ENCODE data around the gene PTPN6.
A peak's percentile ranks its signal among the peaks of the same experiment; 100 is the strongest.

Gene PTPN6

DNA sequence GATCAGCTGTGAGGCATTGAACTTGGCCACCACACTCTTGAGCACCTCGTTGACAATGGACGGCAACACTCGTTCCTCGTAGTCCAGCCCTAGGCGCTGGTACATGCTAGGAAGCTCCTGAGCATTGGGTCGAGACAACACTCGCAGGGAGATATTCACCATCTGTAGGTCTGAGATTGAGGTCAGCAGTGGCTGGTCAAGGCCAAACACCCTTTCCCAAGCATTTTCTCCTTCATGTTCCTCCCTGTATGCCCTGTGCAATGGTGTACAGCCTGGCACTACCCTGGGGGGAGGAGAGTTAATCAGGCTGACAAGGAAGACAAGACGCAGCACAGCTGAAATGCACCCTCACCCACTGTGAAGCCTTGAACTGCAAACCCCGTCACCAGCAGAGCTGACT, 17.3 kb downstream of the PTPN6 start:
- peaks cover 50 to 68% of the 10 kb centered on the region in 2 donors for H3K4me1 ChIP-seq (ENCODE audit: control insufficient read depth in 1 of 2, insufficient read depth in 2 of 2, low read length in 2 of 2)
- H3K4me3 ChIP-seq (ENCODE audit: low read depth in 1 of 2, low read length in 2 of 2): peak overlapping the region; percentile 93 to 100
- H3K9ac ChIP-seq (ENCODE audit: low read depth in 1 of 2, low read length in 2 of 2): peak overlapping the region; percentile 52 to 94
- H3K27me3 ChIP-seq (ENCODE audit: control insufficient read depth in 1 of 2, insufficient read depth in 2 of 2, low read length in 2 of 2): no peaks in the 10 kb centered on the region
- no peak overlapping the region for H3K27ac ChIP-seq (ENCODE audit: low read depth, low read length)
- H3K36me3 ChIP-seq (ENCODE audit: control insufficient read depth in 1 of 2, insufficient read depth in 2 of 2, low read length in 2 of 2): peaks cover 28 to 45% of the 10 kb centered on the region in 2 donors
- H3K9me3 ChIP-seq (ENCODE audit: control insufficient read depth in 1 of 2, low read length in 2 of 2): no peaks in the 10 kb centered on the region

DNA sequence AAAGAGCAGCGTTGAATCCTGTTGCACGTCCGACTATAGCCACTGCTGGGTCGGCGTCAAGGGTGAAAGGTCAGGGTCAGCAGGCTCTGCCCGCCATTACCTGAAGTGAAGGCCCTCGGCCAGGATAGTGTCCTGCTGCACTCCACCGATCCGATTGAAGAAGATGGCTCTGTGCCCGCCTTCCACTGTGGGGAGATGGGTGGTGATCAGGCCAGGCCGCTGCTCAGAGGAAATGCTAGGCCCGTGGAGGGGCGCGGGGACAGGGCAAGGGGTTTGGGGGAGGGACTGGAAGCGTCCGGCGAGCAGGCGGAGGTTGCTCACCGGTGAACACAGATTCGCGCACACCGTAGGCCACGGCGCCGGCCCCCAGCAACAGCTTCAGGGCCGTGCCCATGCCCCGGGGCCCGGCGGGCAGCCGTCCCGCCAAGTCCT, 19.0 kb downstream of the PTPN6 start:
- peak overlapping the region; percentile 84 for H3K27ac ChIP-seq (ENCODE audit: low read depth, low read length)

GRCh38 chr12:6974180-6974579, 23.0 kb downstream of the PTPN6 start:
- peaks cover 40 to 55% of the 10 kb centered on the region in 2 donors for H3K36me3 ChIP-seq (ENCODE audit: control insufficient read depth in 1 of 2, insufficient read depth in 2 of 2, low read length in 2 of 2)
- no peaks in the 10 kb centered on the region for H3K27me3 ChIP-seq (ENCODE audit: control insufficient read depth in 1 of 2, insufficient read depth in 2 of 2, low read length in 2 of 2)
- peaks cover 14 to 27% of the 10 kb centered on the region in 2 donors for H3K4me1 ChIP-seq (ENCODE audit: control insufficient read depth in 1 of 2, insufficient read depth in 2 of 2, low read length in 2 of 2)
- H3K4me3 ChIP-seq (ENCODE audit: low read depth in 1 of 2, low read length in 2 of 2): no peak overlapping the region
- no peak overlapping the region for H3K9ac ChIP-seq (ENCODE audit: low read depth in 1 of 2, low read length in 2 of 2)
- H3K27ac ChIP-seq (ENCODE audit: low read depth, low read length): no peak overlapping the region
- no peaks in the 10 kb centered on the region for H3K9me3 ChIP-seq (ENCODE audit: control insufficient read depth in 1 of 2, low read length in 2 of 2)

More for the DNA sequence above, 19.0 kb downstream of the PTPN6 start:
- peak overlapping the region; percentile 90 to 94 for H3K9ac ChIP-seq (ENCODE audit: low read depth in 1 of 2, low read length in 2 of 2)
- H3K36me3 ChIP-seq (ENCODE audit: control insufficient read depth in 1 of 2, insufficient read depth in 2 of 2, low read length in 2 of 2): peaks cover 36 to 53% of the 10 kb centered on the region in 2 donors
- H3K4me3 ChIP-seq (ENCODE audit: low read depth in 1 of 2, low read length in 2 of 2): peak overlapping the region; percentile 93 to 100
- no peaks in the 10 kb centered on the region for H3K9me3 ChIP-seq (ENCODE audit: control insufficient read depth in 1 of 2, low read length in 2 of 2)
- peaks cover 43 to 58% of the 10 kb centered on the region in 2 donors for H3K4me1 ChIP-seq (ENCODE audit: control insufficient read depth in 1 of 2, insufficient read depth in 2 of 2, low read length in 2 of 2)
- H3K27me3 ChIP-seq (ENCODE audit: control insufficient read depth in 1 of 2, insufficient read depth in 2 of 2, low read length in 2 of 2): no peaks in the 10 kb centered on the region

DNA sequence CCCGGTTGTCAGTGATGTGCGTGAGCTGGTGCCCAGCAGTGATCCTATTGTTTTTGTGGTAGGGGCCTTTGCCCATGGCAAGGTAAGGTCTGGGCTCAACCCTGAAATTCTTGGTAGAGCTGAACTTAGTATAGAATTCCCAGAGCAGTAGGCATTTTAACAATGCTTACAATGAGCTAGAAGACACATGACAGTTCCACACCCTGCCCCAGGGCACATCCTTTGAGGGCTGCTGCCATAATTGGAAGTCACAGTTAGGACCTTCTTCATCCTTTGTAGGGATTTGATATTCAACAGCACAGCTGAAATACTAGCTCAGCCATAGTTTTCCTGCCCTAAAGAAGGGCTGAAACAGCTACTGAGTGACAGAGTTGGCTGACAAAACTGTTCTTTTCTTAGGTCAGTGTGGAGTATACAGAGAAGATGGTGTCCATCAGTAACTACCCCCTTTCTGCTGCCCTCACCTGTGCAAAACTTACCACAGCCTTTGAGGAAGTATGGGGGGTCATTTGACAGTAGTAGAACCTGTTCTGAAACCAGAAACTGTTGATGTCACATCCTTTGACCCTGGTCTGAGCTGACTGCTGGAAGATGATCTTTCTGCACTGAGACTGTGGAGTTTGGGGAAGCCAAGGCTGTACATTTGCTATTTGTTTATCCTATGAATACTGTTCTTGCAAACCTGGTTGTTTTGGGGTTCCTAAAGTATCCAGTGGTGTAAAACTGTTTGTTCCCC, 24.3 kb downstream of the PTPN6 start:
- Histone ChIP-seq H3K4me3 (ENCODE audit: low read depth in 1 of 2, low read length in 2 of 2) (no peak overlapping the region), H3K9ac (ENCODE audit: low read depth in 1 of 2, low read length in 2 of 2) (no peak overlapping the region), H3K9me3 (ENCODE audit: control insufficient read depth in 1 of 2, low read length in 2 of 2) (no peaks in the 10 kb centered on the region), H3K27ac (ENCODE audit: low read depth, low read length) (no peak overlapping the region), H3K36me3 (ENCODE audit: control insufficient read depth in 1 of 2, insufficient read depth in 2 of 2, low read length in 2 of 2) (peaks cover 40 to 62% of the 10 kb centered on the region in 2 donors), H3K27me3 (ENCODE audit: control insufficient read depth in 1 of 2, insufficient read depth in 2 of 2, low read length in 2 of 2) (no peaks in the 10 kb centered on the region), H3K4me1 (ENCODE audit: control insufficient read depth in 1 of 2, insufficient read depth in 2 of 2, low read length in 2 of 2) (peaks cover 20 to 32% of the 10 kb centered on the region in 2 donors)

DNA sequence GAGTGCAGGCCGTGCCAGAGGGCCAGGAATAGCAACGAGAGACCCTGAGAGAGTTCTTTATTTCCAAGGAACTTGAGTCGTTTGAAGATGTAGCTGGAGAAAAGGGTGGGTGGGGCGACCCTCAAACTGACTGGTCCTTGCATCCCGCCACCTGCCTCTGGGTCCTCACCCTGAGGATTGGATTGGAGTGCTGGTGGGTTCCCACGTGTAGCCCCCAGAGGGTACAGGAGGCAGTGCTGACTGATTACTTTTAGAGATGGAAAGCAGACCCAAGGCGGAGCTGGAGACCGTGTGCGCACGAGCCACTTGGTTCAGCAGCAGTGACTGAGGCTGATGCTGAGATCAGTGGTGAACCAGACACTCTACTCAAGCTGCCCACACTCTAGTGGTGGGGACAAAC, 26.5 kb downstream of the PTPN6 start:
- Histone ChIP-seq H3K27me3 (ENCODE audit: control insufficient read depth in 1 of 2, insufficient read depth in 2 of 2, low read length in 2 of 2) (no peaks in the 10 kb centered on the region), H3K27ac (ENCODE audit: low read depth, low read length) (no peak overlapping the region)

DNA sequence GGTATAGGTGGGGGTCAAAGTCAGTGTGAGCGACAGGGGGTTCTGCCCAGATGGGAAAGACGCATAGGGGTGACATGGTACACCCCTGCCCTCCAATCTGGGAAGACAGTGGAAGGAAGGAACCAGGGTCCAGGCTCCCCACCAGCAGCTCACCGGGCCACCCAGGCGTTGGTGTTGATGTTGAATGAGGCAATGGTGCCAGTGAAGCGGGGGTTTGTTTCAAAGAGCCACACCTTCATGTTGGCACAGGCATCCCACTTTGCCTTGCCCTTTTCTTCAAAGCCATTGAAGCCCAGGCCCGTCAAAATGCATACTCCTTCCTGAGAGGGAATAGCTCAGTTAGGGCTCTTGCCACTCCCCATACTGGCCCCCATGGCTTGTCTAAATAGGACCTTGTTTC, 27.0 kb downstream of the PTPN6 start:
- no peaks in the 10 kb centered on the region for H3K9me3 ChIP-seq (ENCODE audit: control insufficient read depth in 1 of 2, low read length in 2 of 2)
- no peak overlapping the region for H3K9ac ChIP-seq (ENCODE audit: low read depth in 1 of 2, low read length in 2 of 2)
- no peaks in the 10 kb centered on the region for H3K27me3 ChIP-seq (ENCODE audit: control insufficient read depth in 1 of 2, insufficient read depth in 2 of 2, low read length in 2 of 2)
- no peak overlapping the region for H3K27ac ChIP-seq (ENCODE audit: low read depth, low read length)
- H3K4me3 ChIP-seq (ENCODE audit: low read depth in 1 of 2, low read length in 2 of 2): no peak overlapping the region
- H3K36me3 ChIP-seq (ENCODE audit: control insufficient read depth in 1 of 2, insufficient read depth in 2 of 2, low read length in 2 of 2): peaks cover 55 to 84% of the 10 kb centered on the region in 2 donors
- peaks cover 34 to 42% of the 10 kb centered on the region in 2 donors for H3K4me1 ChIP-seq (ENCODE audit: control insufficient read depth in 1 of 2, insufficient read depth in 2 of 2, low read length in 2 of 2)

More for the DNA sequence above, 26.5 kb downstream of the PTPN6 start:
- H3K4me3 ChIP-seq (ENCODE audit: low read depth in 1 of 2, low read length in 2 of 2): no peak overlapping the region
- H3K9me3 ChIP-seq (ENCODE audit: control insufficient read depth in 1 of 2, low read length in 2 of 2): no peaks in the 10 kb centered on the region
- no peak overlapping the region for H3K9ac ChIP-seq (ENCODE audit: low read depth in 1 of 2, low read length in 2 of 2)
- H3K36me3 ChIP-seq (ENCODE audit: control insufficient read depth in 1 of 2, insufficient read depth in 2 of 2, low read length in 2 of 2): peaks cover 53 to 83% of the 10 kb centered on the region in 2 donors
- peaks cover 32 to 42% of the 10 kb centered on the region in 2 donors for H3K4me1 ChIP-seq (ENCODE audit: control insufficient read depth in 1 of 2, insufficient read depth in 2 of 2, low read length in 2 of 2)

GRCh38 chr12:6978611-6979011, 27.5 kb downstream of the PTPN6 start:
- H3K9me3 ChIP-seq (ENCODE audit: control insufficient read depth in 1 of 2, low read length in 2 of 2): no peaks in the 10 kb centered on the region
- peaks cover 58 to 84% of the 10 kb centered on the region in 2 donors for H3K36me3 ChIP-seq (ENCODE audit: control insufficient read depth in 1 of 2, insufficient read depth in 2 of 2, low read length in 2 of 2)
- no peak overlapping the region for H3K27ac ChIP-seq (ENCODE audit: low read depth, low read length)

DNA sequence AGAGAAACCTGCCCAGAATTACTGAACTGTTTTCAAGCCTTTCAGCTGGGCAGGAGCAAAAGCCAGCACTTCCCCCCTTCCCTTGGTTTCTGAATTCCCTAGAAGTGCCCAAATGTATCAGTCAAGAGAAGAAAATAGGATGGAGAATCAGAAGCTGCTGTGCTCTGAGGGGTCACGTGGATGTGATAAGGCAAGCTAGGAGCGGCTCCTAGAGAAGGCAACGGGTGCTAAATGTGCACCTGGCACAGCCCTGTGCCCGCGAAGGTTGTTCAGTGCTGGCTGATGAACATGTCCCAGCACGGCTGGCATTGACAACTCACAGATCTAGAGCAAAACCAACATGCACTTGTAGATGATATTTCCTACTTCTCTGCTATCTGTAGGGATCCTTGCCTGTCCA, 27.9 kb downstream of the PTPN6 start:
- Histone ChIP-seq H3K4me1 (ENCODE audit: control insufficient read depth in 1 of 2, insufficient read depth in 2 of 2, low read length in 2 of 2) (peaks cover 37 to 42% of the 10 kb centered on the region in 2 donors), H3K9ac (ENCODE audit: low read depth in 1 of 2, low read length in 2 of 2) (no peak overlapping the region), H3K4me3 (ENCODE audit: low read depth in 1 of 2, low read length in 2 of 2) (no peak overlapping the region), H3K36me3 (ENCODE audit: control insufficient read depth in 1 of 2, insufficient read depth in 2 of 2, low read length in 2 of 2) (peaks cover 58 to 80% of the 10 kb centered on the region in 2 donors), H3K9me3 (ENCODE audit: control insufficient read depth in 1 of 2, low read length in 2 of 2) (no peaks in the 10 kb centered on the region), H3K27ac (ENCODE audit: low read depth, low read length) (no peak overlapping the region), H3K27me3 (ENCODE audit: control insufficient read depth in 1 of 2, insufficient read depth in 2 of 2, low read length in 2 of 2) (no peaks in the 10 kb centered on the region)

More at GRCh38 chr12:6978611-6979011, 27.5 kb downstream of the PTPN6 start:
- Histone ChIP-seq H3K4me1 (ENCODE audit: control insufficient read depth in 1 of 2, insufficient read depth in 2 of 2, low read length in 2 of 2) (peaks cover 37 to 42% of the 10 kb centered on the region in 2 donors), H3K9ac (ENCODE audit: low read depth in 1 of 2, low read length in 2 of 2) (no peak overlapping the region), H3K4me3 (ENCODE audit: low read depth in 1 of 2, low read length in 2 of 2) (no peak overlapping the region), H3K27me3 (ENCODE audit: control insufficient read depth in 1 of 2, insufficient read depth in 2 of 2, low read length in 2 of 2) (no peaks in the 10 kb centered on the region)

GRCh38 chr12:6979453-6979852, 28.3 kb downstream of the PTPN6 start:
- H3K36me3 ChIP-seq (ENCODE audit: control insufficient read depth in 1 of 2, insufficient read depth in 2 of 2, low read length in 2 of 2): peaks cover 57 to 75% of the 10 kb centered on the region in 2 donors

GRCh38 chr12:6980075-6980474, 28.9 kb downstream of the PTPN6 start:
- H3K9me3 ChIP-seq (ENCODE audit: control insufficient read depth in 1 of 2, low read length in 2 of 2): no peaks in the 10 kb centered on the region
- H3K9ac ChIP-seq (ENCODE audit: low read depth in 1 of 2, low read length in 2 of 2): no peak overlapping the region
- H3K27ac ChIP-seq (ENCODE audit: low read depth, low read length): no peak overlapping the region
- peaks cover 50 to 69% of the 10 kb centered on the region in 2 donors for H3K36me3 ChIP-seq (ENCODE audit: control insufficient read depth in 1 of 2, insufficient read depth in 2 of 2, low read length in 2 of 2)
- peaks cover 41 to 50% of the 10 kb centered on the region in 2 donors for H3K4me1 ChIP-seq (ENCODE audit: control insufficient read depth in 1 of 2, insufficient read depth in 2 of 2, low read length in 2 of 2)
- H3K27me3 ChIP-seq (ENCODE audit: control insufficient read depth in 1 of 2, insufficient read depth in 2 of 2, low read length in 2 of 2): no peaks in the 10 kb centered on the region
- H3K4me3 ChIP-seq (ENCODE audit: low read depth in 1 of 2, low read length in 2 of 2): no peak overlapping the region

More at GRCh38 chr12:6979453-6979852, 28.3 kb downstream of the PTPN6 start:
- Histone ChIP-seq H3K4me1 (ENCODE audit: control insufficient read depth in 1 of 2, insufficient read depth in 2 of 2, low read length in 2 of 2) (peaks cover 41 to 47% of the 10 kb centered on the region in 2 donors), H3K27me3 (ENCODE audit: control insufficient read depth in 1 of 2, insufficient read depth in 2 of 2, low read length in 2 of 2) (no peaks in the 10 kb centered on the region), H3K27ac (ENCODE audit: low read depth, low read length) (no peak overlapping the region), H3K9me3 (ENCODE audit: control insufficient read depth in 1 of 2, low read length in 2 of 2) (no peaks in the 10 kb centered on the region), H3K9ac (ENCODE audit: low read depth in 1 of 2, low read length in 2 of 2) (no peak overlapping the region), H3K4me3 (ENCODE audit: low read depth in 1 of 2, low read length in 2 of 2) (no peak overlapping the region)

Data from duodenal mucosa (tissue), 2 donors.